Measurements from ENCODE around the gene FAM204A.
A peak's percentile ranks its signal among the peaks of the same experiment; 100 is the strongest.

The FAM204A gene

GRCh38 chr10:118330295-118331076, 11.6 kb downstream of the FAM204A start:
- DNase-seq (ENCODE audit: low spot score): no peak

DNA sequence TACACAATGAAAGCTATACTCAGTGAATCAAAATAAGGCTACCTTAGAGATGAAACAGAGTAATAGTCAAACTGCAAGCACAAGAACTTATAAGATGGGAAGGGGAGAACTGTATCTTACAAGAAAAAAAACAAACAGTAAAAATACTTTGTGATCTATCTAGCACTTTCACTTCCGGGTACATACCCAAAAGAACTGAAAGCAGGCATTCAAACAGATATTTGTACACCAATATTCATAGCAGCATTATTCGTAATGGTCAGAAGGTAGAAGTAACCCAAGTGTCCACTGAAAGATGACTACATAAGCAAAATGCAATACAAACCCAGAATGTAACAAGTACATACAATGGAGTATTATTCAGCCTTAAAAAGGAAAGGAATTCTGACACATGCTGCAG, 18.0 kb downstream of the FAM204A start:
- DNase-seq (ENCODE audit: low spot score): no peak

- DNase-seq (ENCODE audit: low spot score): peak; percentile 14
These were observed 20.2 kb downstream of the FAM204A start for GRCh38 chr10:118321724-118322575.

DNA sequence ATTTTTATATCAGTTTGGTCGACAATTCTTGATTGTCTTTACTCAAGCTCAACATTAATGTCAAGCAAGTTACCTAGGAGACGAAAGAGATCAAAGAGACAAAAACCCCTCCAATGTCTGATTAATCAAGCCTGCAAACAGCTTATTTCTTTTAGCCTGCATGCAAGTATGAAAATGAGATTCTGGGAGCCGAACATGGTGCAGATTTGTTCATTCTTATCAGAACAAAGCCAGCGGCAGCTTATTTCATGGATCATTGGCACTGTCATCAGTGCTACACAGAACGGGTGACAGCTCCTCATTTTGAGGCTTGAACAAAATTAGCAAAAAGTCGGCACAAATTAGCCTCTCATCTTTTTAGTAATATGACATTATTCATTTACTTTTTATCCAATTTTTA, 26.5 kb downstream of the FAM204A start:
- no peak for DNase-seq (ENCODE audit: low spot score)

DNA sequence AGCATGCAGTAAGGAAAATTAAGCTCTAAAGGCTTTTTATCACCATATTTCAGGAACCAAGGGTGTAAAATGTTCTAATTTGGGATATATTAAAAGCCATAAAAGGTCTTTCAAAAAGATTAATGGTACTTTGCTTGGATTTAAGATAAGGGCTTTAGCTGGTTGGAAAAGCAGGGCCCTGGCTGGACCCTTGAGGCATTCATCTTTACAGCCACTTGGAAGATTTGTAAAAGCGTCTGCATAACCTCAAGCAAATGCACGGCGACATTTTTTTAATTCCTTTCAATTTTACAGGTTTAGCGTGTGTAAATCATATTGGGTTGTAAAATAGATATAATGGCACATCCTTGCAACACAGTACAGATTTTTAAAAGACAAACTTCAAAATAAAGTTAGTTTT, 27.2 kb downstream of the FAM204A start:
- DNase-seq (ENCODE audit: low spot score): no peak

DNA sequence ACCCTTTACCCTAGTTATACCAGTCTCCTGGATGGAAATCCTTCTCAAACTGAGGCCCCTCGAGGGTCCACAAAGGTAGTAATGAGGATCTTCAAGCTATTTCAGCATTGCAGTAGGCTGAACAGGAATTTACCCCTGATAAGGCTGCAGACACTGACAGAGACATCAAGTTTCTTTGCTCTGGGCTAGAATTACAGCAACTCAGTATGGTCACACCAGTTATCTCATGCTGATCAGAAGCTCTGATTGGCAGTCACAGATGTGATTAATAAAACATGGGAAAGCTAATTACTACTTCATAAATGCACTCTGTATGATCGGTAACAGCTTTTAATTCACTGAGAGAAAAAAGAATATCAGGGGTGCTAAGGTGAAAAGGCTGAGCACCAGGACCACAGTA, 30.6 kb downstream of the FAM204A start:
- no peak for DNase-seq (ENCODE audit: low spot score)

DNA sequence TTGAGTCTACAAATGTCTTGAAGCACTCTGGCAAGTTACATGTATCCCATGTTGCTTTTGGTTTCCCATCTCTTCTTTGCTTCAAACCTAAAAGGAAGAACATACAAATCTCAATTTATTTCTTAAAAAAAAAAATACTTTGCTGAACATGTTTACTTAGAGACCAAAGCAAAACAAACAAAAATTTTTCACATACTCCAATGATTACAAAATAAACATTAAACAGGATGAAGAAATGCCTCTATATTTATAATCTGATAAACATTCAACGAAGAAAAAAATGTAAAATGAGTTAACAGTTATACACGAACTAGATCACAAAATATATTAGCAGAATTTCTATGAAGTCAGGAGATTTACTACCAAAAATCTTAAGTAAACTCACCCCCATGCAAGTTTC, 31.3 kb downstream of the FAM204A start:
- DNase-seq (ENCODE audit: low spot score): no peak

DNA sequence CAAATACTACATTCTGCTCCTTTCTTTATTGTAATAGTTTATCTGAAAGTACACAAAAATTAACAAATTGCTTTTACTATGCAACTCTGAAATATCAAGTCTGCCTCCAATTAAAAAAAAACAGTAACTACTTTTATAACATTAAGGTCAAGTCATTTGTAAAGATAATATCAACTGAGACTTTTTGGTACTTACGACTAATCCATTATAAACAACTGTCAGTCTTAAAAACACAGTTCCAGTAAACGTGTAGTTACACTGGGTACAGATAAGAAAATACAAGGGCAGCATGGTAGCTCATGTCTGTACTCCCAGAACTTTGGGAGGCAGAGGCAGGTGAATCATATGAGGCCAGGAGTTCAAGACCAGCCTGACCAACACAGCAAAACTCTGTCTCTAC, 32.2 kb downstream of the FAM204A start:
- DNase-seq (ENCODE audit: low spot score): no peak

GRCh38 chr10:118308664-118309063, 33.5 kb downstream of the FAM204A start:
- DNase-seq (ENCODE audit: low spot score): no peak

DNA sequence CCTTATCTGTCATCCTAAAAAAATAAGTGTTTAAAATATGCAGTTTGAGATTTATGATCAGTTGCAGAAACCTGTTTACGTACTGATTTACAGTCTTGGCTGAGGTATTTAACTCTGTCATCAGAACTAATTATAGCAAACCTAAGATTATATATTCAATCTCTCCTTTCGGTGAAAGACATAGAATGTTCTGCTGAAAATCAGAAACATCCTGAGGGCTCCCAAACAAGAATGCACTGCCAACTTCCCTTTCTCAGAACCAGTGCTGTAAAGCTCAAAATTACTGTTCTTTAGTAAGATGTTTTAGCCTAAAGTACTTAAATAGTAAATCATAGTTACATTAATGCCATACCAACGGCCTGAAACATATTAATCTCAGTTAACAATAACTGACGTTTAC, 34.3 kb downstream of the FAM204A start:
- DNase-seq (ENCODE audit: low spot score): no peak

DNA sequence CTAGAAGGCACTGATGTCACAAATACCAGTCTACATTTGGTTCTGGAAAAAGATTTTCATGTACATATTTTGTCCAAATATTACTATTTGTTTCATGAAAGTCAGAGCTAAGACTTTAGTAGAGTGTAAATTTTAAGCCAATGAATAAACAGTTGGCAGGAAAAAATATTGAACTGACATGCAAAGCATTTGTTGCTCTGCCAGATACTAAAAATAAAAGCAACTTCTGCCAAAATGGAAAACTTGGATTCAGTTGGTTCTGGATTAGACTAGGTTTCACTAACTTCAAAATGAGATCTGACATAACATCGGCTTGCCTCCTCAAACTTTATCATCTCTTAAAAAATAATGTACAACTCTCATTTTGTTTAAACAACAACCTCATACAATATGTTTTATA, 34.9 kb downstream of the FAM204A start:
- DNase-seq (ENCODE audit: low spot score): peak; percentile 18

DNA sequence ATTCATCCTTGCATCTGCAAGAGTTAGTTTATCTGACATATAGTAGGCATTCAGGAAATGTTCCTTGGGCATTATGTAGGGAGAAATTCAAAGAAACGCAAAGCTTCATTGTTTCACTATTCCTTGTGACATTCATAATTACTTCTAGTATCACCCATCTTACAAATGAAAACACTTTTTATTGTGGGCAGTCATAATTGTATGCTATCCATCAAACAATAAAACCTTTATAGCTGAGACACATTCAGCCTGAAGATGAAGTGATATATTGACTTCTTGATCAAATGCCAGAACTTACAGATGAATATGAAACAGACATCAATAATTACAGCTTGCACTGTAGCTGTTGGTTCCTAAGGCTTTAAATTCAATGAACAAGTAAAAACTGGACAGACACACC, 36.4 kb downstream of the FAM204A start:
- no peak for DNase-seq (ENCODE audit: low spot score)

DNA sequence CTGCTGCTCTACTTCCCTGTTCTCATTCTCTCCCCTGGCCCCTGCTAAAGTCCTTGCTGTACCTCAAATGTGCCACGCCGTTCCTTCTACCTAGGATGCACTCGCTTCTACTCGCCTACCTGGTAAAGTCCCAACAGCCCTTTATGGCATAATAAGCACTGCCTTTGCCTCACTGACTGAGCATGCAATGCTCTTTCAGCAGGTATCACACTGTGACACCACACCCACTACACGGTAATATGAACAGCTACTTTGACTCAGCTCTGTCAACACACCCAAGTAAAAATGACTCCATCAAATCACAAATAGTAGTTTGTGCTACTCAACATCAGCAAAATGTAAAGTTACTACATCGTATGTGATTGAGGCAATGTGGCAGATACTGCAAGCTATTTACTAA, 37.6 kb downstream of the FAM204A start:
- DNase-seq (ENCODE audit: low spot score): no peak

DNA sequence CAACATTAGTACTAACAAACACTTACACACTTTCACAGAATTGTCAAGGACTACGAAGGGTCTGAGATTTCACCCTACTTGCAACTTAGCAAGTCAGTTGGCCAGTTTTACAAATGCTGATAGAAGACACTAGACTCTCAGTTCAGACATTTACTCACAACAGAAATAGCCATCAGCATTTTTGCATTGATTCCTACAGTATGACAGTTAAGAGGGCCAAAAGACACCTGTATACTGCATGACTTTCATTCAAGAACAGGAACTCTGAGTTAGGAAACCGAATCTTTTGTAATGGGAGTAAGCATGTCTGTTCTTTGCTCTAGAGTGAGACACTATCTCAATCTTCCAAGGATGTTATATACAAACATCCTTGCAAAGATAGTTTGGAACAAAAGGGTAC, 40.9 kb downstream of the FAM204A start:
- DNase-seq (ENCODE audit: low spot score): no peak

DNA sequence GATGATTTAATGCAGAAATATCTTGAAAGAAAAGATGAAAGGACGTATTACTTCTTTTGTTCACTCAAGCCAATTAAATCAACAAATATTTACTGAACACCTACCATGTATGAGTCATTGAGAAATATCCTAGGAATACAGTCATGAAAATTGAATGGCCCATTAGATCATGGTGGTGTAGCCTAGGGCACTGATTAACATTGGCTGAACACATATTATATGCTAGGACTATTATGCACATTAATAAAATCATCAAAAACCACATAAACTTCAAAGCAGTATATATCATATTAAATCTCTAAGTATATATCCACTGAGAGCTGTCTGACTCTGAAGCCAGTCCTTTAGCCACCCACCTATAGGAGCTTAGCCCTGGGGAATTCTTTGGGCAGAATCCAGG, 41.8 kb downstream of the FAM204A start:
- DNase-seq (ENCODE audit: low spot score): no peak

- DNase-seq (ENCODE audit: low spot score): no peak
These were observed 43.3 kb downstream of the FAM204A start for GRCh38 chr10:118298787-118299186.

DNA sequence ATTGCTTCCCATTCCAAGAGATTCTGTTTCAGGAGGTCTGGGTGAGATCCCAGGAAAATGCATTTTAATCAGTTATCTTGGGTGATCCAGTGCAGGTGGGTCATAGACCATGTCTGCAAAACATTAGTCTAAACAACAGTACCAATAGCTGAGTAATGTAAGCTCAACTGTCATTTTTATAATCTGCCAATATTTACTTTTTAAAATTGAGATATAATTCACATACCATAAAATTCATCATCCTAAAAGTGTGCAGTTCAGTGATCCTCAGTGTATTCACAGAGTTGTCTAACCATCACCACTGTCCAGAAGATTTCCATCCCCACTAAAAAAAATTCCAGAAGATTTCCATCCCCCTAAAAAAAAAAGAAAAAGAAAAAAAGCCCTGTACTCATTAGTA, 51.0 kb downstream of the FAM204A start:
- DNase-seq (ENCODE audit: low spot score): no peak

GRCh38 chr10:118290471-118290995, 51.6 kb downstream of the FAM204A start:
- no peak for DNase-seq (ENCODE audit: low spot score)

DNA sequence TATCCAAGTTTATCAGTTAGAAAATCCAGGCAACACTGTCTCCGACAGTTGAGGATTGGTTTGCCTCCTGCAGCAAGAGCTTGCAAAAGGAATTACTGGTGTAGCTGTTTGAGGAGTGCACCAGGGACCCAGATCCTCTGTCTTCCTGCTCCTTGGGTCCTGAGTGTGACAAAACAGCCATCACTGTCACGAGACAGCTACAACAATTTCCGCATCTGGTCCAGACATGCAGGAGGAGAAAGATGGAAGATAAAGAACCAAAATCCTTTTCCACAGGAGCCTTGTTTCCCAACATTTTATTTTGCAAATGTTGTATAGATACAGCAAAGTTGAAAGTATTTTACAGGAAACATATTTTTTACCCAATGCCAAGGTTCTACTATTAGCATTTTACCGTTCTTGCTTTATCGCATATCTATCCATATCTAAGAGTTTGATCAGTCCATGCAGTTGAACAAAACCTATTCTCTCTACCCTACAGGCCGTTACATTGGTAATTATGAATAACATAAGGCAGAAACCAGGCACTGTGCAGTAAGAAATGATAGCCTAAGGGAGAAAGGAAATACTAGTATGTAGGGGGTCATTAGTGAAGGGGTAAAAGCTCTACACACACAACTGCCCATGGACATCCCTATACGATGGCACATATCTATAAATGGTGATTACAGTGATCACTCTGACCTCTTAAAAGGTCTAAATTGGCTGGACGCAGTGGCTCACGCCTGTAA, 54.9 kb downstream of the FAM204A start:
- no peak for DNase-seq (ENCODE audit: low spot score)

- DNase-seq (ENCODE audit: low spot score): no peak
These were observed 55.9 kb downstream of the FAM204A start for GRCh38 chr10:118286051-118286838.

DNA sequence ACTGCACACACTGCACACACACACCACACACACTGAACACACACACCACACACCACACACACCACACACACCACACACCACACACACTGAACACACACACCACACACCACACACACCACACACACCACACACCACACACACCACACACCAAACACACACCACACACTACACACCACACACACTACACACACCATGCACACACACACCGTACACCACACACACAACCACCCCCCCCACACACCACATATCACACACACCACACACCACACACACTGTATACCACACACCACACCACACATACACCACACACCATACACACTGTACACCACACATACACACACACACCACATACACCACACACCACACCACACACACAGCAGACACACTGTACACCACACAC, 59.5 kb downstream of the FAM204A start:
- DNase-seq (ENCODE audit: low spot score): no peak

DNA sequence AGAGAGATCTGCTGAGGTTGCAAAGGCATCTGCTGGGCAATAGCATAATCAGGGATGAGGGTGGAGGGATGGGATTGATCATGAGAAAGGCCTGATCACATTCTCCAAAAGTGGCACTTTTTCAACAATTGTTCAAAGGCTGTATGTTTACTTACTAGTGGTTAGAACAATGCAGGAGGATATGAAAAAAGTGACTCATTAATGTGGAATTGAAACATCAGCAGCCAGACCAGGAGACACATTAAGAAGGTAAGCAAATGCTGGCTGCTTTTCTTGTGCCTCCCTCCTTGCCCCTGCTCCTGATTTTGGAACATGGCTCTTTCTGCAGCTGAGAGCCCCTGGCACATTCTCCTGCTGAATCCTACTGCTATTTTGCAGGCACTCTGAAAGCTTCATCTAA, 63.5 kb downstream of the FAM204A start:
- DNase-seq (ENCODE audit: low spot score): no peak

Measured in AG20443 (cell line).